Trophoblast cell (in vitro differentiated cells and primary cell): ENCODE data around the gene LPAR5.

ENCODE experiments used
- DNase-seq, 2 donors: peaks; one replicate each; pipeline ENCODE4 v3.0.0-alpha.2; 2016
- H2AFZ ChIP-seq: 2 replicates; pipeline ENCODE4 v1.6.1; 2013; ENCODE audit warnings: low read length, moderate library complexity, mild to moderate bottlenecking; ENCODE audit not compliant: insufficient read depth, poor library complexity
- H2AK5ac ChIP-seq: 2 replicates; pipeline ENCODE4 v1.6.1; 2013; ENCODE audit warnings: mild to moderate bottlenecking, low read length
- H2BK120ac ChIP-seq: 2 replicates; pipeline ENCODE4 v1.6.1; 2013; ENCODE audit warnings: low read length, mild to moderate bottlenecking, moderate library complexity; ENCODE audit not compliant: insufficient read depth, poor library complexity
- H2BK12ac ChIP-seq: 2 replicates; pipeline ENCODE4 v1.6.1; 2013; ENCODE audit warnings: mild to moderate bottlenecking, low read length, moderate library complexity
- H2BK5ac ChIP-seq: 2 replicates; pipeline ENCODE4 v1.6.1; 2013; ENCODE audit warnings: low read length, low read depth, moderate library complexity, mild to moderate bottlenecking; ENCODE audit not compliant: poor library complexity
- H3K14ac ChIP-seq: 2 replicates; pipeline ENCODE4 v1.6.1; 2013; ENCODE audit warnings: mild to moderate bottlenecking, low read length
- H3K18ac ChIP-seq: 2 replicates; pipeline ENCODE4 v1.6.1; 2013; ENCODE audit warnings: mild to moderate bottlenecking, low read length
- H3K23ac ChIP-seq: 2 replicates; pipeline ENCODE4 v1.6.1; 2013; ENCODE audit warnings: low read length
- H3K27ac ChIP-seq: 2 replicates; pipeline ENCODE4 v1.5.1; 2013; ENCODE audit warnings: low read depth, mild to moderate bottlenecking, inconsistent platforms, low read length, moderate library complexity
- H3K27me3 ChIP-seq: 2 replicates; pipeline ENCODE4 v1.6.1; 2013; ENCODE audit warnings: inconsistent platforms, mild to moderate bottlenecking, low read length, moderate library complexity; ENCODE audit not compliant: insufficient read depth
- H3K36me3 ChIP-seq, 2 experiments: 1 replicate in 1 of 2; 2 replicates in 1 of 2; pipeline ENCODE4 v1.6.1; 2013; ENCODE audit warnings: low read length in 2 of 2, mild to moderate bottlenecking in 2 of 2, moderate library complexity in 1 of 2; ENCODE audit not compliant: insufficient read depth in 2 of 2, control insufficient read depth in 1 of 2
- H3K4ac ChIP-seq: 2 replicates; pipeline ENCODE4 v1.6.1; 2013; ENCODE audit warnings: low read depth, mild to moderate bottlenecking, low read length, moderate library complexity
- H3K4me1 ChIP-seq, 2 experiments: 1 replicate in 1 of 2; 2 replicates in 1 of 2; pipeline ENCODE4 v1.6.1; 2013; ENCODE audit warnings: low read length in 2 of 2, mild to moderate bottlenecking in 2 of 2, moderate library complexity in 1 of 2; ENCODE audit not compliant: insufficient read depth in 2 of 2, control insufficient read depth in 1 of 2
- H3K4me2 ChIP-seq: 2 replicates; pipeline ENCODE4 v1.6.1; 2013; ENCODE audit warnings: inconsistent platforms, mild to moderate bottlenecking, low read length, moderate library complexity
- H3K4me3 ChIP-seq: 2 replicates; pipeline ENCODE4 v1.5.1; 2013; ENCODE audit warnings: mild to moderate bottlenecking, low read depth, low read length, inconsistent platforms
- H3K79me1 ChIP-seq: one replicate; pipeline ENCODE4 v1.6.1; 2013; ENCODE audit warnings: low read length
- H3K79me2 ChIP-seq: 2 replicates; pipeline ENCODE4 v1.6.1; 2013; ENCODE audit warnings: low read length, mild to moderate bottlenecking; ENCODE audit not compliant: control insufficient read depth, insufficient read depth, poor library complexity
- H3K9ac ChIP-seq: 2 replicates; pipeline ENCODE4 v1.6.1; 2013; ENCODE audit warnings: mild to moderate bottlenecking, low read length
- H3K9me3 ChIP-seq: 2 replicates; pipeline ENCODE4 v1.6.1; 2013; ENCODE audit warnings: low read depth, mild to moderate bottlenecking, control low read depth, inconsistent platforms, low read length; ENCODE audit not compliant: insufficient read depth
- H4K12ac ChIP-seq: 2 replicates; pipeline ENCODE4 v1.6.1; 2013; ENCODE audit warnings: low read depth, mild to moderate bottlenecking, low read length, moderate library complexity
- H4K8ac ChIP-seq: 2 replicates; pipeline ENCODE4 v1.6.1; 2013; ENCODE audit warnings: low read depth, mild to moderate bottlenecking, low read length, moderate library complexity
- H4K91ac ChIP-seq: one replicate; pipeline ENCODE4 v1.6.1; 2013; ENCODE audit warnings: low read depth, mild to moderate bottlenecking, low read length, moderate library complexity
- WGBS: extraction: QIAGEN DNeasy Blood & Tissue Kit; methylation state at CpG from one replicate; pipeline ENCODE4 v1.1.7; 2013; ENCODE audit warnings: missing lambda C conversion rate; ENCODE audit not compliant: insufficient read length, insufficient coverage; ENCODE audit errors: extremely low coverage; 5-methylcytosine and 5-hydroxymethylcytosine counted together

The LPAR5 gene

DNA sequence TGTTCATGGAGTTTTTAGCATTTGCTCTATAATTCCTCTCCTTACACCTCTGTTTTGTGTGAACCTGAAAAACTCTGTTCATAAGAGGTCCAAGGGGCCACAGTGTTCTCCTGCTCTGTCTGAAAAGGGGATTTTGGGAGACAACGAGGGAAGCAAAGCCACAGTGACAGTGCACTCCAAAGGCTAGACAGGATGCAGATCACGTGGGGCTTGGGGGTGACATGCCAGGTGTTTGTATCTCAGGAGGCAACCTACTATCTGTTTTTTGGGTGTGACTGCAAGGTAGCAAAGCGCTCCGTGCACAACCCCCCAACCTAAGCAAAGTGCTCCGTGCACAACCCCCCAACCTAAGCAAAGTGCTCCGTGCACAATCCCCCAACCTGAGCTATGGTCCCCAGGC, 23.5 kb downstream of the LPAR5 start:
- Histone ChIP-seq H3K9ac (no peak overlapping the region), H3K4me1 (peaks cover 20 to 23% of the 10 kb centered on the region in 2 experiments), H2AFZ (peak overlapping the region; percentile 40), H3K4ac (peak overlapping the region; percentile 78), H3K36me3 (no peaks in the 10 kb centered on the region), H3K79me2 (peaks cover 5% of the 10 kb centered on the region), H2BK12ac (peak overlapping the region; percentile 95), H3K4me3 (no peak overlapping the region), H4K91ac (peak overlapping the region; percentile 89), H2BK5ac (peak overlapping the region; percentile 68), H3K9me3 (no peaks in the 10 kb centered on the region), H3K23ac (no peak overlapping the region), H3K27ac (peak overlapping the region; percentile 93), H2AK5ac (peak overlapping the region; percentile 95), H3K27me3 (no peaks in the 10 kb centered on the region), H3K18ac (peak overlapping the region; percentile 91), H3K14ac (peak overlapping the region; percentile 49), H3K79me1 (peaks cover 17% of the 10 kb centered on the region), H2BK120ac (peak overlapping the region; percentile 85), H3K4me2 (no peak overlapping the region), H4K8ac (peak overlapping the region; percentile 87), H4K12ac (peak overlapping the region; percentile 87)
- no peak for DNase-seq
- no CpG with 5 or more reads among the region's 6 CpGs for WGBS

GRCh38 chr12:6608592-6609281, 27.0 kb downstream of the LPAR5 start:
- H4K8ac ChIP-seq, result no peak overlapping the region
- H3K18ac ChIP-seq, result no peak overlapping the region
- peaks cover 23% of the 10 kb centered on the region for H3K79me1 ChIP-seq
- H3K23ac ChIP-seq, result no peak overlapping the region
- no CpG with 5 or more reads among the region's 8 CpGs for WGBS
- H3K79me2 ChIP-seq, result peaks cover 29% of the 10 kb centered on the region
- no peak overlapping the region for H3K9ac ChIP-seq
- no peak overlapping the region for H4K91ac ChIP-seq
- no peak overlapping the region for H3K4ac ChIP-seq
- no peak overlapping the region for H4K12ac ChIP-seq
- H2AK5ac ChIP-seq, result peak overlapping the region; percentile 35
- no peak overlapping the region for H3K14ac ChIP-seq
- no peaks in the 10 kb centered on the region for H3K27me3 ChIP-seq
- peaks cover 2% of the 10 kb centered on the region for H3K9me3 ChIP-seq
- no peak overlapping the region for H2BK5ac ChIP-seq
- peak; percentile 35 to 51 for DNase-seq
- no peak overlapping the region for H3K27ac ChIP-seq
- H3K4me2 ChIP-seq, result no peak overlapping the region
- H3K4me1 ChIP-seq, result peaks cover 22 to 36% of the 10 kb centered on the region in 2 experiments
- peak overlapping the region; percentile 70 for H2BK12ac ChIP-seq
- H2BK120ac ChIP-seq, result no peak overlapping the region
- no peak overlapping the region for H2AFZ ChIP-seq
- H3K36me3 ChIP-seq, result peaks cover 6 to 10% of the 10 kb centered on the region in 2 experiments
- no peak overlapping the region for H3K4me3 ChIP-seq

DNA sequence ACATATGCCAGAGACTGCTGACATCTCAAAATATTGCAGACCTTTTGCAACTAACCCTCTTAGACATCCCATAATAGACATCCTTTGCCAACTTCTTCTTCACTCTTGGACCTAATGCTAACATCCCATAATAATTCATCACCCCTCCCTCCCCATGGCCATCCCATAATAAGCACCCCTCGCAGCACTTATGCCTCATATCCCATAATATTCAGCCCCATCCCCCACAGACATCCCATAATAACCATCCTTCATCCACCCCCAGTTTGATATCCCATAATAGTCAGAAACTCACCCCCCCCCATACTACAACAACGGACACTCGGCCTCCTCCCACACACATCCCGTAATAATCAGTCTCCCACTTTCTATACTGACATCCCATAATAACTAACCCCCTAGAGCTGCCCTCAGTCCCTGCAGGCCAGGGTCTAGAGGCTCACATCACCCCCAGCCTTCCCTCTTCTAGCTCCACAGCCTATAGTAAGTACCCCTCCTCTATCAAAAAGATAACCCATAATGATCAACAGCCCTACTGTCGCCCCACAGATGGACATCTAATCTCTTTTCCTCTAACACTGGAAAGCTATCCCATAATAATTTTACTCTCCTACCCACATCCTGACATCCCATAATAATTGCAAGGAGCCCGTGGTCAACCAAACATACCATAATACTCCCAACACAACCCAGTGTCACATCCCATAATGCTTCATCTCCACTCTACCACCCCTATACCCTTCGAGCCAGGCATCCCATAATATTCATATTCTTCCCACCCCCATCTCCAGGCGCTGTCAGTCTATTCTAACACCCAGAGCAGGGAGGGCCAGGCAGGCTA, 27.8 kb downstream of the LPAR5 start:
- H3K18ac ChIP-seq, result no peak overlapping the region
- H3K14ac ChIP-seq, result no peak overlapping the region
- peaks cover 18 to 31% of the 10 kb centered on the region in 2 experiments for H3K4me1 ChIP-seq
- WGBS, result no CpG with 5 or more reads among the region's 8 CpGs
- no peak overlapping the region for H3K27ac ChIP-seq
- H4K8ac ChIP-seq, result no peak overlapping the region
- H3K4ac ChIP-seq, result no peak overlapping the region
- H3K79me2 ChIP-seq, result peaks cover 26% of the 10 kb centered on the region
- peaks cover 9 to 17% of the 10 kb centered on the region in 2 experiments for H3K36me3 ChIP-seq
- peak; percentile 84 to 92 for DNase-seq
- H3K9ac ChIP-seq, result no peak overlapping the region
- H3K79me1 ChIP-seq, result peaks cover 18% of the 10 kb centered on the region
- H3K4me3 ChIP-seq, result no peak overlapping the region
- no peak overlapping the region for H2BK120ac ChIP-seq
- no peaks in the 10 kb centered on the region for H3K27me3 ChIP-seq
- H3K23ac ChIP-seq, result no peak overlapping the region
- no peak overlapping the region for H2AFZ ChIP-seq
- no peak overlapping the region for H4K91ac ChIP-seq
- H3K9me3 ChIP-seq, result peaks cover 2% of the 10 kb centered on the region
- H3K4me2 ChIP-seq, result peak overlapping the region; percentile 21
- no peak overlapping the region for H4K12ac ChIP-seq
- no peak overlapping the region for H2BK12ac ChIP-seq
- H2BK5ac ChIP-seq, result no peak overlapping the region
- H2AK5ac ChIP-seq, result no peak overlapping the region

DNA sequence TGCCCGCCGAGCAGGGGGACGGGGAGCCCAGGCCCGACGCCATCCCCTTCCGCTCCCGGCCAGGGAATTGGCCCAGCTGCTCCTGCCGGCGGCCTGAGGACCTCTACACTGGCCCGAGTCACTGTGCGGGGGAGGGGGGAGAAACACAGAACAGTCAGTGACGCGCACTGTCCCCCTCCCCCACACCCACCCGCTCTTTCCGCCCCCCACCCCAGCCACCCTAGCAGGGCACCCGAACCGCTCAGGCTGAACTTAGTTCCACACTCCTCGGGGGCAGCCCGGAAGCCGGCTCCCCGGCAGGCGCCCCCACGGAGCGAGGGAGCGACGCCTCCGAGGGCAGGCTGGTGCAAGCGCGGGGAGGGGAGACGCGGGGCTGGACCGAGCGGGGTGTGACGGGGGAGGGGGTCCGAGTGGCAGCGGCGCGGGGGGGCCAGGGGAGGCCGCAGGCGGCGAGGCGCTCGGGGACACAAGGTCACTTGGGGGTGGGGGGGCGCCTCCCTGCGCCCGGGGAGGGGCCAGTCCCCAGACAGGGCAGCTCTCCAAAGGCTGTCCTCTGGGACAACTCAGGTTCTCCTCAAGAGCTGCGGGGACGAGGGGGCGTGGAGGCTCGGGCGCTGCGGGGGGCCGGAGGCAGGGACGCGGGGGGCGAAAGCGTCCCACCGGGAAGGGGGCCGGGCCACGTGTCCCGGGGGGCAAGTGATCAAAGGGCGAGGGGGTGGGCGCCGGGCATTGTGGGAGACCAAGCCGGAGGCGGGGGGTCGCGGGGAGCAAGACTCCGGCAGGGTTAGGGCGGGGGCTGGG, 29.2 kb downstream of the LPAR5 start:
- Histone ChIP-seq H3K79me1 (peaks cover 11% of the 10 kb centered on the region), H3K27ac (peak overlapping the region; percentile 90), H3K4me3 (peak overlapping the region; percentile 86), H4K12ac (no peak overlapping the region), H3K36me3 (peaks cover 16 to 28% of the 10 kb centered on the region in 2 experiments), H3K23ac (no peak overlapping the region), H3K18ac (peak overlapping the region; percentile 94), H3K4me2 (peak overlapping the region; percentile 91), H4K91ac (peak overlapping the region; percentile 97), H3K9me3 (peaks cover 2% of the 10 kb centered on the region), H3K9ac (peak overlapping the region; percentile 86), H2BK5ac (peak overlapping the region; percentile 74), H4K8ac (peak overlapping the region; percentile 98), H2AFZ (peak overlapping the region; percentile 83), H3K4ac (peak overlapping the region; percentile 95), H2AK5ac (peak overlapping the region; percentile 53), H3K14ac (peak overlapping the region; percentile 99), H2BK120ac (peak overlapping the region; percentile 90), H2BK12ac (no peak overlapping the region), H3K79me2 (peaks cover 25% of the 10 kb centered on the region), H3K27me3 (no peaks in the 10 kb centered on the region), H3K4me1 (peaks cover 10 to 21% of the 10 kb centered on the region in 2 experiments)
- DNase-seq, result peak in 1 of 2 donors; percentile 31
- WGBS, result no CpG with 5 or more reads among the region's 70 CpGs
